Fibroblast of lung (primary cell): Measurements from ENCODE around the gene MAPK8.

ENCODE experiments used
- EZH2 ChIP-seq: IDR thresholded peaks from 2 replicates; pipeline ENCODE4 v1.5.1; 2012; ENCODE audit warnings: low read length, control low read depth, mild to moderate bottlenecking; ENCODE audit errors: missing control alignments
- TF ChIP-seq, protein P1 (sequence below), 2 donors: IDR thresholded peaks in 1 of 2; conservative IDR thresholded peaks in 1 of 2; 1 replicate in 1 of 2; 2 replicates in 1 of 2; pipeline ENCODE4 v1.5.1; 2011 to 2012; ENCODE audit warnings: low read length in 2 of 2, control low read depth in 1 of 2, inconsistent platforms in 1 of 2, low read depth in 1 of 2, mild to moderate bottlenecking in 1 of 2

DNA sequence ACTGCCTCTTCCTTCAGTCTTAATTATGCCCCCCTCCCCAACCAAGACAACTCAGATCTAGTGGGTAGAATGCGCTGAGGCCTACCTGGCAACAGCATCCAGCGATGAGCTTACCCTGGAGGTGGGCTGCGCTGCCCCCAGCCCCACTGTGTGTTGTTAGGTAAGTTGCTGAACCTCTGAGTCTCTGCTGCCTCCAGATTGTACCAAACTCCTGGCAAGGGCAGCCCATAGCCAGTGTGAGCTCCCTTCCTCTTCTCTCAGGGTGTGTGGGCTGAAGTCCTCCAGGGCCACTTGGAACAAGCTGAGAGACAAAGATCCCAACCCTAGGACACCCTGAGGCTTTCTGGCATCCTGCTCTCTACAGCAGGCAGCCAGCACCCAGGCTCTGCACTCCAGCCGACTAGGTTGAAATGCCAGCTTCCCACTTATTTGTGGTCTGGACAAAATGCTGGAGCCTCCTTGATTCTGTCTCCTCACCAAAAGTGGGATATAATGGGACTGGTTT is 163.1 kb downstream of the MAPK8 start:
- TF ChIP-seq, protein P1, sequence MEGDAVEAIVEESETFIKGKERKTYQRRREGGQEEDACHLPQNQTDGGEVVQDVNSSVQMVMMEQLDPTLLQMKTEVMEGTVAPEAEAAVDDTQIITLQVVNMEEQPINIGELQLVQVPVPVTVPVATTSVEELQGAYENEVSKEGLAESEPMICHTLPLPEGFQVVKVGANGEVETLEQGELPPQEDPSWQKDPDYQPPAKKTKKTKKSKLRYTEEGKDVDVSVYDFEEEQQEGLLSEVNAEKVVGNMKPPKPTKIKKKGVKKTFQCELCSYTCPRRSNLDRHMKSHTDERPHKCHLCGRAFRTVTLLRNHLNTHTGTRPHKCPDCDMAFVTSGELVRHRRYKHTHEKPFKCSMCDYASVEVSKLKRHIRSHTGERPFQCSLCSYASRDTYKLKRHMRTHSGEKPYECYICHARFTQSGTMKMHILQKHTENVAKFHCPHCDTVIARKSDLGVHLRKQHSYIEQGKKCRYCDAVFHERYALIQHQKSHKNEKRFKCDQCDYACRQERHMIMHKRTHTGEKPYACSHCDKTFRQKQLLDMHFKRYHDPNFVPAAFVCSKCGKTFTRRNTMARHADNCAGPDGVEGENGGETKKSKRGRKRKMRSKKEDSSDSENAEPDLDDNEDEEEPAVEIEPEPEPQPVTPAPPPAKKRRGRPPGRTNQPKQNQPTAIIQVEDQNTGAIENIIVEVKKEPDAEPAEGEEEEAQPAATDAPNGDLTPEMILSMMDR (conservative IDR thresholded peaks at IDR 0.05 in 1 of 2, IDR thresholded peaks at IDR 0.05 in 1 of 2; ENCODE audit: low read depth in 1 of 2, low read length in 2 of 2) = no peak
- TF ChIP-seq EZH2 = no peak
